Aorta (tissue), 5 donors: ENCODE results near the gene NGFR. TPM values are rescaled to one million over a fixed set of nuclear protein-coding genes. Genes with fewer than 3 reads are reported as not detected.
"Not testable (repeated sequence)": the region's sequence is repeated elsewhere in the genome, so short reads cannot be mapped to it uniquely, and the experiment has no call there.

Experiments
- ATAC-seq: fragments of 200-7000 bp; cut with Tn5 transposase; one replicate; pipeline ENCODE4 v1.9.1; 2022; ENCODE audit warnings: moderate library complexity; ENCODE audit not compliant: low FRiP score
- DNase-seq, 2 donors: peaks; one replicate each; pipeline ENCODE4 v3.0.0-alpha.2; 2020
- H3K27ac ChIP-seq, 2 donors: one replicate each; pipeline ENCODE4 v1.5.1; 2013; ENCODE audit warnings: low read length in 2 of 2, mild to moderate bottlenecking in 2 of 2, moderate library complexity in 2 of 2, control low read depth in 1 of 2, inconsistent platforms in 1 of 2, low read depth in 1 of 2
- H3K27me3 ChIP-seq, 2 donors: one replicate each; pipeline ENCODE4 v1.6.1; 2013; ENCODE audit warnings: control low read depth in 1 of 2, low read length in 1 of 2, mild to moderate bottlenecking in 1 of 2, moderate library complexity in 1 of 2; ENCODE audit not compliant: insufficient read depth in 2 of 2, control insufficient read depth in 1 of 2
- H3K36me3 ChIP-seq, 2 donors: one replicate each; pipeline ENCODE4 v1.6.1; 2013; ENCODE audit warnings: control low read depth in 1 of 2, low read length in 1 of 2, mild to moderate bottlenecking in 1 of 2; ENCODE audit not compliant: insufficient read depth in 2 of 2, control insufficient read depth in 1 of 2
- H3K4me1 ChIP-seq, 2 donors: one replicate each; pipeline ENCODE4 v1.6.1; 2013; ENCODE audit warnings: low read length in 2 of 2, control low read depth in 1 of 2, mild to moderate bottlenecking in 1 of 2, moderate library complexity in 1 of 2; ENCODE audit not compliant: insufficient read depth in 2 of 2, control insufficient read depth in 1 of 2
- H3K4me3 ChIP-seq, 2 donors: one replicate each; pipeline ENCODE4 v1.5.1; 2013; ENCODE audit warnings: low read length in 2 of 2, control low read depth in 1 of 2, mild to moderate bottlenecking in 1 of 2
- H3K9me3 ChIP-seq: one replicate; pipeline ENCODE4 v1.6.1; 2013; ENCODE audit warnings: mild to moderate bottlenecking, low read length; ENCODE audit not compliant: control insufficient read depth
- whole genome bisulfite sequencing, 2 donors: extraction: QIAGEN DNeasy Blood & Tissue Kit; methylation state at CpG; one replicate each; pipeline ENCODE4 v1.1.7; 2013; 5-methylcytosine and 5-hydroxymethylcytosine counted together
- intact Hi-C, 2 donors: fragments of 100-400 bp; cut with DNase I; formaldehyde crosslinking; loops; one replicate each; pipeline versions ENCODE4 v1.14.2 to v1.15.0; 2022
- polyA plus RNA-seq, 2 donors: library from polyadenylated mRNA; stranded (reverse); fragments of 200-250 nt; gene quantifications; one replicate each; pipeline ENCODE4 v1.2.3, GENCODE V29; 2013
- total RNA-seq, 2 donors: library from RNA; stranded (reverse); fragmentation: NEBNext Ultra II Directional; extraction: Animal tissue kit (Norgen Biotek cat#: 25700); gene quantifications; one replicate each; pipeline ENCODE4 v1.2.1, GENCODE V29; 2021
- donor health status: healthy with polysubstance abuse.
- donor health status: Bipolar disorder and iron deficiency.
- donor health status: DM: no; HTN: no; CAD: no.
- donor health status: DM: no; HTN: no; CAD: no.
- donor health status: DM: yes; HTN: yes; CAD: no.

Gene NGFR
- total and polyA plus RNA-seq, 4 donors: 0.75 to 55.7 (median 19.1) TPM

DNA sequence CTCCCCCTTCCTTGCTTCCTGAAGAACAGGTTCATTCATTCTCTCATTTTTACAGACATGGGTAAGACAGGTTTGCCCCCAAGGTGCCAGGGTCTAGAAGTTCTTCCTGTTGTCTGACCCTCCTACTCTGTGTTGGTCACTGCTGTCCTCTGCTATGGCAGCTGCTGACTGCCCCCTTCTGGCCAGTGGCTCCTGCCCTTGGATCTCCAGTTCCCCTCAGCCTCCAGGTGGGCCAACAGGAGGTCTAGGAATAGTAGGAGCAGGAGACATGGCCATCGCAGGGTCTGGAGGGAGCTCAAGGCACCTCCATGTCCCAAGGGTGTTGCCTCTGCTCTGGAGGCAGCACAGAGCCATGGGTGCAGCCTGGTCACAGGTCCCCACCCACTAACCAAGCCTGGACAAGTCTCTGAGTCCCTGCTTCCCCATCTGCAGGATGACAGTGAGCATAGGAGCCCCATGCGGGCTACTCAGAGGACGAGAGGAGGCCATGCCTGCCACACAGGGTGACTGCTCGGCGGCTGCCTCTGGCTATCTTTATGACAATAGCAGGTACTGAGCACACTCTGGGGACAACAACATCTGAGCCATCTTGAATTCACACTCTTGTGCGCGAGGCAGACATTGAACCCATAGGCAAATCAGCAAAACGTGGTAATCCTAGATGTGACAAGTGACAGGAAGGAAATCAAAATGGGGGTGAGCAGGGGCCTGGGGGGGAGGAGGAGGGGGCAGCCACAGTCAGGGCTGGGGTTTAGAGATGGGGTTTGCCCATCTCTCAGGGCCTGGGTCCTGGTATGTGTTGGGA, 53.6 kb downstream of the NGFR start:
- 82 to 87% methylated on average over 8 of the region's 8 CpGs for WGBS, 2 donors
- ATAC-seq: peak; percentile 65
- intact Hi-C loops: loop anchor here in 1 of 2 donors (5.0 kb wide), 1 partner anchor 46 kb away; no protein-coding TSS in a partner anchor

GRCh38 chr17:49549311-49549605, 54.2 kb downstream of the NGFR start:
- no peak overlapping the region for H3K27ac ChIP-seq
- no peaks in the 10 kb centered on the region for H3K4me1 ChIP-seq
- no peaks in the 10 kb centered on the region for H3K36me3 ChIP-seq
- WGBS, 2 donors: 96% methylated on average over 6 of the region's 6 CpGs
- intact Hi-C loops: loop anchor here in 1 of 2 donors (5.0 kb wide), 1 partner anchor 47 kb away; no protein-coding TSS in a partner anchor
- H3K9me3 ChIP-seq: no peaks in the 10 kb centered on the region
- ATAC-seq (no peak), DNase-seq (no peak)
- H3K4me3 ChIP-seq: no peak overlapping the region
- H3K27me3 ChIP-seq: no peaks in the 10 kb centered on the region

More for the DNA sequence above, 53.6 kb downstream of the NGFR start:
- no peak overlapping the region for H3K4me3 ChIP-seq
- no peak overlapping the region for H3K27ac ChIP-seq
- H3K36me3 ChIP-seq: no peaks in the 10 kb centered on the region
- H3K27me3 ChIP-seq: no peaks in the 10 kb centered on the region
- no peak for DNase-seq
- H3K4me1 ChIP-seq: no peaks in the 10 kb centered on the region
- H3K9me3 ChIP-seq: no peaks in the 10 kb centered on the region

GRCh38 chr17:49549691-49550678, 54.9 kb downstream of the NGFR start:
- WGBS, 2 donors: 93% methylated on average over 20 of the region's 20 CpGs
- DNase-seq: no peak
- Histone ChIP-seq H3K4me3 (no peak overlapping the region), H3K27me3 (no peaks in the 10 kb centered on the region), H3K4me1 (no peaks in the 10 kb centered on the region), H3K27ac (no peak overlapping the region), H3K36me3 (no peaks in the 10 kb centered on the region), H3K9me3 (no peaks in the 10 kb centered on the region)
- ATAC-seq: no peak
- intact Hi-C loops: loop anchor here (5.0 to 10.0 kb wide), 4 partner anchors 38 to 235 kb away; no protein-coding TSS in a partner anchor

DNA sequence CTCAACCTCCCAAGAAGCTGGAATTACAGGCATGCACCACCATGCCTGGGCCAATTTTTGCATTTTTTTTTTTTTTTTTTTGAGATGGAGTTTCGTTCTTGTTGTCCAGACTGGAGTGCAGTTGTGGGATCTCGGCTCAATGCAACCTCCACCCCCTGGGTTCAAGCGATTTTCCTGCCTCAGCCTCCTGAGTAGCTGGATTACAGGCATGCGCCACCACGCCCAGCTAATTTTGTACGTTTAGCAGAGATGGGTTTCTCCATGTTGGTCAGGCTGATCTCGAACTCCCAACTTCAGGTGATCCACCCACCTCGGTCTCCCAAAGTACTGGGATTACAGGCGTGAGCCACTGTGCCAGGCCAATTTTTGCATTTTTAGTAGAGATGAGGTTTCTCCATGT, 55.7 kb downstream of the NGFR start:
- intact Hi-C loops: loop anchor here (5.0 to 10.0 kb wide), 3 partner anchors 38 to 236 kb away; no protein-coding TSS in a partner anchor
- H3K27me3 ChIP-seq, H3K4me3 ChIP-seq, H3K36me3 ChIP-seq, H3K27ac ChIP-seq, H3K4me1 ChIP-seq, DNase-seq, H3K9me3 ChIP-seq, ATAC-seq: not testable (repeated sequence)
- WGBS, 2 donors: 93 to 97% methylated on average over 9 of the region's 9 CpGs

GRCh38 chr17:49551221-49552069, 56.4 kb downstream of the NGFR start:
- Histone ChIP-seq H3K9me3 (no peaks in the 10 kb centered on the region), H3K27ac (no peak overlapping the region), H3K27me3 (no peaks in the 10 kb centered on the region), H3K4me1 (no peaks in the 10 kb centered on the region), H3K4me3 (no peak overlapping the region), H3K36me3 (no peaks in the 10 kb centered on the region)
- intact Hi-C loops: loop anchor here (5.0 to 10.0 kb wide), 3 partner anchors 39 to 237 kb away; no protein-coding TSS in a partner anchor
- WGBS, 2 donors: 93 to 95% methylated on average over 10 to 12 of the region's 12 CpGs
- DNase-seq (no peak), ATAC-seq (no peak)

DNA sequence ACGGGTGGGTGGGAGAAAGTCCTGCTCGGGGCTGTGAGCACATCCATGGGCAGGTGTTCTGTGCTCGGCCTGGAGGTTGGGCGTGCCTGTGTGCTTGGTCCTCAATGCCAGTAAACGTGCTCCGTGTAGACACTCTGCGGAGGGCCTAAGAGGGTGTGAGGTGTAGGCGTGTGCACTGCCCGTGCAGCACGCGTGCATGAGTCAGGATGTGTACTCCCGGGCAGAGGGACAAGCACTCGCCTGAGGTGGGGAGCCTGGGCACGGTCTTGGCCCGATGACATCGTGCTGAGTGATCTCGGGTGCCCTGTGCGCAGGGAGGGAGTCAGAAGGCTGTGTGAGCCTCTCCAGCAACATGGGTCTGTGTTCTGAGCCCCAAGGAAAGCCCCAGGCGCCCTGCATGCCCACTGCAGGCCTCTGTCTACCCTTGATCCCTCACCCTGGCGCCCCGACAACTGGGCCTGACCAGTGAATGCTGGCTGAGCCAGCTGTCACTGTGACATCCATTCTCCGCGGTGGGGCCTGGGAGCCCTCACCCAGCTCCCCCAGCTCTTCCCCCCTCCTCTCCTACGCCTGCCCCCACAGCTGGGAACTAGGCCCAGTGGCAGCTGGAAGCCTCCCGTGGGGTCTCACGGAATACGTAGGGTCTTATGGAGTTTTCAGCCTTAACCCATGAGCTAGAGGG, 57.1 kb downstream of the NGFR start:
- H3K36me3 ChIP-seq: no peaks in the 10 kb centered on the region
- no peaks in the 10 kb centered on the region for H3K27me3 ChIP-seq
- no peak overlapping the region for H3K27ac ChIP-seq
- WGBS, 2 donors: 64 to 69% methylated on average over 27 of the region's 27 CpGs
- no peak overlapping the region for H3K4me3 ChIP-seq
- no peaks in the 10 kb centered on the region for H3K9me3 ChIP-seq
- ATAC-seq (no peak), DNase-seq (peak in 1 of 2 donors; percentile 66)
- intact Hi-C loops: loop anchor here (5.0 to 10.0 kb wide), 3 partner anchors 40 to 237 kb away; no protein-coding TSS in a partner anchor
- H3K4me1 ChIP-seq: no peaks in the 10 kb centered on the region

DNA sequence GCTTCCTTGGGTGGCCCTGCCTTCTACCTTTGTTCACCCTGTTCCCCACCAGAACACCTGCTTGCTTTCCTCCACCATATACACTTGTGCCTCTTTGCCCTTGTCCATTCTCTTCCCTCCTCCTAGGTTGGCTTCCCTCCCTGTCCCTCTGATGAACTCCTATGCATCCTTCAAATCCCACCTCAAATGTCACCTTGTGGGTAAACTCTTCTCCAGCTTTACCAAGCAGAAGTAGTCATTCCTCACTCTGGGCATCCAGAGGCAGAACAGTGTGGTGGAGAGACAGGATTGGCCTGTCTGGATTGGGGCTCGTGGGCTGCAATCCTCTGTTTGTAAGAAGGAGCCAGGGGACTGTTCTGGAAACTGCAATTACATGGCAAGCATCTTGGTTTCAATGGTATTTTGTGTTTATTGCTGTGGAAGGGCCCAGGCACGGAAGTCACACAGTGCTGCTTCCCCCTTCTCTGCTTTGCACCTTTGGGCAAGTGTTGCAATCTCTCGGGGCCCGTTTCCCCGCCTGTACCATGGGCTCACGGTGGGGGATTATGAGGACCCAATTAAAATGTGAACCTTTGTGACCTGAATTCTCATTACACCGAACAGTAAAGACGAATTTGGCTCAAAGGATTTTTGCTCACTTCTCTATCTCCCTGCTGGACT, 58.7 kb downstream of the NGFR start:
- H3K27me3 ChIP-seq: no peaks in the 10 kb centered on the region
- no peak overlapping the region for H3K27ac ChIP-seq
- intact Hi-C loops: loop anchor here (5.0 to 10.0 kb wide), 3 partner anchors 42 to 239 kb away; no protein-coding TSS in a partner anchor
- H3K9me3 ChIP-seq: no peaks in the 10 kb centered on the region
- 88 to 94% methylated on average over 8 of the region's 8 CpGs for WGBS, 2 donors
- DNase-seq: peak in 1 of 2 donors; percentile 53
- no peak for ATAC-seq
- no peak overlapping the region for H3K4me3 ChIP-seq
- no peaks in the 10 kb centered on the region for H3K36me3 ChIP-seq
- H3K4me1 ChIP-seq: no peaks in the 10 kb centered on the region
